C4-2B (cell line): Measurements from ENCODE around the gene AHRR.

Experiments used
- H3K27ac ChIP-seq: fragments of 450-650 bp; 2 replicates; pipeline ENCODE4 v1.5.1; 2017
- CTCF ChIP-seq: fragments of 450-650 bp; conservative IDR thresholded peaks from 2 replicates; pipeline ENCODE4 v1.5.1; 2017; ENCODE audit warnings: mild to moderate bottlenecking
- ZFX ChIP-seq: fragments of 450-650 bp; IDR thresholded peaks from 2 replicates; pipeline ENCODE4 v1.6.1; 2017

AHRR gene

DNA sequence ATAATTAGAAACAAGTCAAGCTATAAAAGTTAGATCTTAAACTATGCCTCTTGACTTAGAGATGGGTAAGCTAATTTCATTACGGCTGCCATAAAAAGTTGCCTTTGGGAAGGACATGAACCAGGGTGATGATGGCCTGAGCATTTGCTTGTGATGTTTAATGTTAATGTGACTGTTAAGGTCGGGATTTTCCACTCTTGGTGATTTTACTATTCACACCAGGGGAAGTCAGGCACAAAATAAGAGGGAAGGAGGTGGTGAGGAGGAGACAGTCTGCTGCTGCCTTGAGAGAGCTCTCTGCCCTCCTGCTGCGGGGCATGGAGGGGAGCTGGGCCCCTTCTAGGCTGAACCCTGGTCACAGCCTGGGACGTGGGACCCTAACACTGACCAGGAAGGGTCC lies 34.4 kb downstream of the AHRR start:
- no peak overlapping the region for H3K27ac ChIP-seq
- TF ChIP-seq CTCF (no peak), ZFX (no peak)

GRCh38 chr5:359301-359897 lies 37.9 kb downstream of the AHRR start:
- no peak overlapping the region for H3K27ac ChIP-seq
- TF ChIP-seq CTCF, result no peak
- no peak for TF ChIP-seq ZFX

- no peak overlapping the region for H3K27ac ChIP-seq
- no peak for TF ChIP-seq ZFX
- TF ChIP-seq CTCF, result no peak
Measured at GRCh38 chr5:360257-361027, 38.9 kb downstream of the AHRR start.

GRCh38 chr5:362189-362588 lies 40.7 kb downstream of the AHRR start:
- H3K27ac ChIP-seq, result no peak overlapping the region

GRCh38 chr5:362978-363765 lies 41.7 kb downstream of the AHRR start:
- H3K27ac ChIP-seq, result no peak overlapping the region
- TF ChIP-seq CTCF, result no peak
- TF ChIP-seq ZFX, result no peak

More at GRCh38 chr5:362189-362588, 40.7 kb downstream of the AHRR start:
- TF ChIP-seq CTCF (no peak), ZFX (no peak)

GRCh38 chr5:364497-364896 lies 43.0 kb downstream of the AHRR start:
- TF ChIP-seq CTCF (no peak), ZFX (no peak)
- H3K27ac ChIP-seq, result no peak overlapping the region
